Breast epithelium (tissue), 4 donors: ENCODE results near the gene PDZRN3. TPM values are rescaled to one million over a fixed set of nuclear protein-coding genes. Genes with fewer than 3 reads are reported as not detected.
A peak's percentile ranks its signal among the peaks of the same experiment; 100 is the strongest.

ENCODE experiments used
- DNase-seq, 2 donors: peaks; one replicate each; pipeline ENCODE4 v3.0.0-alpha.2; 2019; ENCODE audit warnings: low spot score in 2 of 2
- H3K27ac ChIP-seq, 2 donors: fragments of 200-600 bp; sonication (generic) in 1 of 2; one replicate each; pipeline ENCODE4 v1.5.1; 2016 to 2019; ENCODE audit warnings: mild to moderate bottlenecking in 1 of 2
- H3K27me3 ChIP-seq, 2 donors: fragments of 200-600 bp; sonication (generic) in 1 of 2; one replicate each; pipeline versions ENCODE4 v1.5.1 to v1.6.0; 2017 to 2019; ENCODE audit warnings: control low read depth in 1 of 2, mild to moderate bottlenecking in 1 of 2
- H3K36me3 ChIP-seq: fragments of 200-600 bp; one replicate; pipeline ENCODE4 v1.5.1; 2019
- H3K4me1 ChIP-seq, 2 donors: fragments of 200-600 bp; sonication (generic); one replicate each; pipeline ENCODE4 v1.5.1; 2016 to 2019; ENCODE audit warnings: control low read depth in 1 of 2
- H3K4me3 ChIP-seq, 3 donors: fragments of 200-600 bp; sonication (generic); 1 replicate in 2 of 3; 2 replicates in 1 of 3; pipeline ENCODE4 v1.5.1; 2016 to 2019; ENCODE audit warnings: mild to moderate bottlenecking in 3 of 3, moderate library complexity in 2 of 3
- H3K9me3 ChIP-seq, 2 donors: fragments of 200-600 bp; sonication (generic) in 1 of 2; one replicate each; pipeline ENCODE4 v1.5.1; 2016 to 2019; ENCODE audit warnings: control low read depth in 1 of 2
- POLR2A ChIP-seq: fragments of 450-650 bp; IDR thresholded peaks from one replicate; pipeline ENCODE4 v1.6.1; 2016; ENCODE audit warnings: antibody characterized with exemption, mild to moderate bottlenecking, moderate library complexity
- POLR2AphosphoS5 ChIP-seq, 3 donors: sonication (generic); formaldehyde crosslinking; IDR thresholded peaks; one replicate each; pipeline ENCODE4 v1.6.1; 2017; ENCODE audit warnings: antibody characterized with exemption in 3 of 3
- intact Hi-C: fragments of 100-400 bp; cut with DNase I; formaldehyde crosslinking; loops from one replicate; pipeline ENCODE4 v1.15.1; 2023; ENCODE audit warnings: low total_unique reads
- total RNA-seq, 3 donors: library from RNA; depleted of rRNA; stranded (reverse); fragments of >200 nt; gene quantifications; one replicate each; pipeline ENCODE4 v1.1.0, GENCODE V29; 2016
- TF ChIP-seq, protein P1 (sequence below), 3 donors: fragments of 450-650 bp; IDR thresholded peaks; one replicate each; pipeline ENCODE4 v1.5.1; 2016 to 2017; ENCODE audit warnings: antibody characterized with exemption in 3 of 3, mild to moderate bottlenecking in 3 of 3, moderate library complexity in 3 of 3

PDZRN3 gene
- total RNA-seq, 3 donors from 2014 or later: 36.0 to 79.6 (median 37.6) TPM

DNA sequence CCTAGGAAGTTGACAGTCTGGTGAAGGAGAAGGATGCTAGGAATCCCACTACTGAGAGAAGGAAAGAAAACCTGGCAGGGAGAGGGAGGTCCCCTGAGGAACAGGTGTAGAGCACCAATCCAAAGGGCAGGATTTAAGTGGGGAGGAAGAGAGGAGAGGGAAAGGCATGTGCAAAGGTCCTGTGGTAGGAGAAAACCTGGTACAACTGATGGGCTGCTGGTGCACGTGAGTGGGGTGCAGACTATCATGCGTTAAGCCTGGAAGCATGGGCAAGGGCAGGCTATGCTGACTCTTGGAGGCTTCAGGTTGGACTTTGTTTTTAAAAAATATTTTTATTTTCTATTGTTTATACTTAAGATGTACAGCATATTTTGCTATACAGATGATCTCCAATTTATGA lies 209.6 kb downstream of the PDZRN3 start:
- Histone ChIP-seq H3K36me3 (no peaks in the 10 kb centered on the region), H3K4me3 (no peak overlapping the region), H3K9me3 (no peaks in the 10 kb centered on the region), H3K27ac (no peak overlapping the region), H3K27me3 (no peaks in the 10 kb centered on the region), H3K4me1 (no peaks in the 10 kb centered on the region)
- intact Hi-C loops: no loop called here
- TF ChIP-seq POLR2A (no peak), POLR2AphosphoS5 (IDR thresholded peaks at IDR 0.05) (no peak)
- TF ChIP-seq, protein P1, sequence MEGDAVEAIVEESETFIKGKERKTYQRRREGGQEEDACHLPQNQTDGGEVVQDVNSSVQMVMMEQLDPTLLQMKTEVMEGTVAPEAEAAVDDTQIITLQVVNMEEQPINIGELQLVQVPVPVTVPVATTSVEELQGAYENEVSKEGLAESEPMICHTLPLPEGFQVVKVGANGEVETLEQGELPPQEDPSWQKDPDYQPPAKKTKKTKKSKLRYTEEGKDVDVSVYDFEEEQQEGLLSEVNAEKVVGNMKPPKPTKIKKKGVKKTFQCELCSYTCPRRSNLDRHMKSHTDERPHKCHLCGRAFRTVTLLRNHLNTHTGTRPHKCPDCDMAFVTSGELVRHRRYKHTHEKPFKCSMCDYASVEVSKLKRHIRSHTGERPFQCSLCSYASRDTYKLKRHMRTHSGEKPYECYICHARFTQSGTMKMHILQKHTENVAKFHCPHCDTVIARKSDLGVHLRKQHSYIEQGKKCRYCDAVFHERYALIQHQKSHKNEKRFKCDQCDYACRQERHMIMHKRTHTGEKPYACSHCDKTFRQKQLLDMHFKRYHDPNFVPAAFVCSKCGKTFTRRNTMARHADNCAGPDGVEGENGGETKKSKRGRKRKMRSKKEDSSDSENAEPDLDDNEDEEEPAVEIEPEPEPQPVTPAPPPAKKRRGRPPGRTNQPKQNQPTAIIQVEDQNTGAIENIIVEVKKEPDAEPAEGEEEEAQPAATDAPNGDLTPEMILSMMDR (IDR thresholded peaks at IDR 0.05): no peak
- no peak for DNase-seq

DNA sequence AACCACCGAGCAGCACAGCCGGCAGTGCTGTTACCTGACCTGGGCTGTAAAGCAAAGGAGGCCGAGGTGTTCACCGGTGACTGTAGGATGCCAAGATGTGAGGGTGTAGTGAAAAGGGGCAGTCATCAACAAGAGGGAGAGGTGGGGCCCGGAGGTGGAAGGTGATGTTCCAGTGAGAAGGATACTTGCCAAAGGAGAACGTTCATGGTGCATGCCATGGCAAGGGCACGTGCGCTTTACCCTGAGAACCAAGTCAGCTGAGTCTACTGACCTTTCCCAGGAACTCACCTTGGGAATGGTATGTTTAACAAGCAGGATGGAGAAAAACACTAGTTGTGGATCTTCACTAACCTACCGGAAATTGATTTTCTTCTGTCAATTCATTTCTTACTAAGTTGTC lies 211.1 kb downstream of the PDZRN3 start:
- no peaks in the 10 kb centered on the region for H3K4me1 ChIP-seq
- TF ChIP-seq, protein P1 (IDR thresholded peaks at IDR 0.05): no peak
- TF ChIP-seq POLR2A (no peak), POLR2AphosphoS5 (IDR thresholded peaks at IDR 0.05) (no peak)
- no peak overlapping the region for H3K27ac ChIP-seq

DNA sequence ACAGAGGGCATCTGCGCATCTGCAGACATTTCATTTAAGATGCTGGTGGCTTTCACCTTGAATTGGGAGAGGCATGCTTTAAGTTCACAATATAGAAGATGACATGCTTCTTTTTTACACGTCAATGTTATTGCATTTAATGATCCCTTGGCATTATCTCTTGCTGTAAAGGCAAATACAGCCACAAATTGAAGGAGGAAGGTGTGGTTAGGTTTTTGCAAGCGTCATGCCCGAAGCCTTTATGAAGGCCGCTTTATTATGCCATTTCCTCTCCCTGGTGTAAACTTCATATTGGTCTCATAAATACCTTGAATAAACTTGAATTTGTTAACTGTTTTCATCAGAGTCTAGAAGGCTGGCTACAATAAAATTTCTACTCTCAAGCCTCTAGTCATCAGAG lies 212.7 kb downstream of the PDZRN3 start:
- Histone ChIP-seq H3K4me3 (no peak overlapping the region), H3K27me3 (no peaks in the 10 kb centered on the region), H3K36me3 (no peaks in the 10 kb centered on the region), H3K27ac (no peak overlapping the region), H3K9me3 (no peaks in the 10 kb centered on the region), H3K4me1 (no peaks in the 10 kb centered on the region)
- intact Hi-C loops: loop anchor here (2.0 kb wide), 1 partner anchor 13 kb away; no protein-coding TSS in a partner anchor
- no peak for TF ChIP-seq POLR2A
- no peak for TF ChIP-seq POLR2AphosphoS5 (IDR thresholded peaks at IDR 0.05)
- TF ChIP-seq, protein P1 (IDR thresholded peaks at IDR 0.05): no peak
- no peak for DNase-seq

More for the DNA sequence above, 211.1 kb downstream of the PDZRN3 start:
- DNase-seq: no peak
- H3K9me3 ChIP-seq: no peaks in the 10 kb centered on the region
- no peak overlapping the region for H3K4me3 ChIP-seq
- intact Hi-C loops: loop anchor here (2.0 kb wide), 1 partner anchor 15 kb away; no protein-coding TSS in a partner anchor
- no peaks in the 10 kb centered on the region for H3K27me3 ChIP-seq
- no peaks in the 10 kb centered on the region for H3K36me3 ChIP-seq

DNA sequence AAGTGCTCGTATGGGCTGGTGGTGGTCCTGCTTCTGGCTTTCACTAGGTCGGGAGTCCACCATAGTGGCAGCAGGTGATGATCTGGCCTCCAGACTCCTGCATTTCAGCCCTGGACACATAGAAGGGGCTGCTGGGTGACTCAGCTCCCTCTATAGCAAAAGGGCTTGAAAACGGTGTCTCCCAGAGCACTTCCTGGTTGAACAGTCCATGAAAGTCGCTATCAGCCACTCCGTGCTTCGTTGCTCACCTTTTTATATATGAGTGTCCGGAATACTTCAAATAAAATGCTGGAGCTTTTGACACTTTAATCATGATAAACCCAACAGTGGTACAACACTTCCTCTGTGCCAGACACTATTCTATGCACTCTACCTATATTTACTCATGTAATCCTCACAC lies 213.2 kb downstream of the PDZRN3 start:
- H3K27me3 ChIP-seq: no peaks in the 10 kb centered on the region
- intact Hi-C loops: no loop called here
- TF ChIP-seq, protein P1 (IDR thresholded peaks at IDR 0.05): no peak
- TF ChIP-seq POLR2AphosphoS5 (IDR thresholded peaks at IDR 0.05) (no peak), POLR2A (no peak)
- peak overlapping the region in 1 of 2 donors; percentile 5 for H3K27ac ChIP-seq
- no peak for DNase-seq
- no peaks in the 10 kb centered on the region for H3K9me3 ChIP-seq
- H3K4me3 ChIP-seq: no peak overlapping the region
- H3K4me1 ChIP-seq: no peaks in the 10 kb centered on the region
- H3K36me3 ChIP-seq: no peaks in the 10 kb centered on the region

DNA sequence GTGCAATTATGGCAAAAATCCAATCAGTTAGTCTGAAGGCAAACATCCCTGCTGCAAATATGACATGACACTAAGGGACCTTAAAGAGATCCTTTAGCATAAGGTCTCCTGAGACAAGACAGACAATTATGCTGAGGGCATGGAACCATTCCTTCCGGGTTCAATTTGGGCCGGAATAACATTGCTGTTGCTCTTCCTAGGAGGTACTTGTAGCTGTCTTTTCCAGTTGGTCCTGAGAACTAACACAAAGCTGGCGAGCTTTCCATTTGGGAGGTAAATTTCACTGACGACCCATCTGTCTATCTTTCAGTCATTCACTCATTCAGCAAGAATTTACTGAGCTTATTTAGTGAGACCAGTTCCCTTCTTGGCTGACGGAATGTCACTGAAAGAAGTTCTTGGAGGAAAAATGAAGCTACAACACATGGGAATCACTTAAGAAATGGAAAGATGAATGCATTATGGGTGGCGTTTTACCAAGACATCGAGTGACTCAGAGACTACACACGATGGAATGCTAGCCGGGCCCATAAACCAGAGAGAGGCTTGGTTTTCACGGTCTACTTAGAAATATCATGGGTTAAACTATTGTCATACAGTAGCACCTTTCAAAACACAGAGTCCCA lies 215.5 kb downstream of the PDZRN3 start:
- DNase-seq: no peak
- intact Hi-C loops: no loop called here
- H3K27ac ChIP-seq: no peak overlapping the region
- no peaks in the 10 kb centered on the region for H3K4me1 ChIP-seq
- no peak for TF ChIP-seq POLR2A
- TF ChIP-seq POLR2AphosphoS5 (IDR thresholded peaks at IDR 0.05): no peak
- TF ChIP-seq, protein P1 (IDR thresholded peaks at IDR 0.05): no peak
- H3K36me3 ChIP-seq: no peaks in the 10 kb centered on the region
- H3K27me3 ChIP-seq: no peaks in the 10 kb centered on the region
- no peaks in the 10 kb centered on the region for H3K9me3 ChIP-seq
- H3K4me3 ChIP-seq: no peak overlapping the region
